ENCODE results near the gene MMP20. TPM values are rescaled to one million over a fixed set of nuclear protein-coding genes. Genes with fewer than 3 reads are reported as not detected.

MMP20 gene
- polyA plus RNA-seq, 1 of the 3 experiments (the other 2 are of a cell fraction) = not detected

- Histone ChIP-seq H3K27me3 (ENCODE audit: insufficient read depth) (no peaks in the 10 kb centered on the region), H3K4me3 (ENCODE audit: low read depth in 2 of 2, low read length in 1 of 2) (no peak overlapping the region), H3K4me1 (ENCODE audit: control insufficient read depth in 1 of 2, insufficient read depth in 2 of 2, low read depth in 1 of 2, low read length in 1 of 2) (no peaks in the 10 kb centered on the region; a peak in 1 of 4 replicates), H3K27ac (ENCODE audit: low read depth in 2 of 2, low read length in 1 of 2) (no peak overlapping the region), H3K9me3 (peaks cover 4% of the 10 kb centered on the region; the same call in 1 of the 2 replicates), H3K9ac (no peak overlapping the region), H3K79me2 (ENCODE audit: insufficient read depth) (no peaks in the 10 kb centered on the region), H3K36me3 (replicated peaks in 1 of 2; ENCODE audit: control insufficient read depth in 1 of 2, insufficient read depth in 2 of 2, low read length in 1 of 2) (no peaks in the 10 kb centered on the region), H4K20me1 (ENCODE audit: insufficient read depth) (no peaks in the 10 kb centered on the region), H2AFZ (ENCODE audit: low read depth) (no peak overlapping the region), H3F3A (replicated peaks; ENCODE audit: insufficient read depth) (no peaks in the 10 kb centered on the region), H3K9me2 (no peaks in the 10 kb centered on the region), H3K4me2 (no peak overlapping the region)
- CTCF ChIA-PET = no interaction called here
- no peak for DNase-seq
- TF ChIP-seq MAX (IDR thresholded peaks at IDR 0.05; ENCODE audit: low read depth) = no peak
- TF ChIP-seq SIN3A (IDR thresholded peaks at IDR 0.05; ENCODE audit: borderline replicate concordance, low read depth, low read length) = no peak
- TF ChIP-seq CTCF (IDR thresholded peaks at IDR 0.05) = no peak
- no peak for TF ChIP-seq RFX5 (IDR thresholded peaks at IDR 0.05; ENCODE audit: low read length)
- no peak for TF ChIP-seq EZH2phosphoT487 (IDR thresholded peaks at IDR 0.05; ENCODE audit: borderline replicate concordance, low read depth)
- no peak for TF ChIP-seq USF2 (IDR thresholded peaks at IDR 0.05; ENCODE audit: borderline replicate concordance, low read depth, low read length)
- no peak for TF ChIP-seq POLR2AphosphoS5 (IDR thresholded peaks at IDR 0.05; ENCODE audit: low read depth, low read length)
- no peak for TF ChIP-seq REST (IDR thresholded peaks at IDR 0.05; ENCODE audit: low read depth, low read length)
- TF ChIP-seq RXRA (IDR thresholded peaks at IDR 0.05; ENCODE audit: borderline replicate concordance, low read depth) = no peak
- TF ChIP-seq TAF1 (IDR thresholded peaks at IDR 0.05; ENCODE audit: borderline replicate concordance, low read depth, low read length) = no peak
- TF ChIP-seq YY1 (IDR thresholded peaks at IDR 0.05; ENCODE audit: low read depth) = no peak
- no peak for TF ChIP-seq TEAD4 (IDR thresholded peaks at IDR 0.05; ENCODE audit: borderline replicate concordance, insufficient read depth)
- TF ChIP-seq RCOR1 (IDR thresholded peaks at IDR 0.05; ENCODE audit: low read length) = no peak
- POLR2A ChIA-PET = no interaction called here
- 90% methylated on average over 2 of the region's 2 CpGs for WGBS (ENCODE audit: low lambda C conversion rate)
Measured at GRCh38 chr11:102583141-102583873, 41.8 kb downstream of the MMP20 start.

All from SK-N-SH (cell line).